Measurements from ENCODE around the gene CAPZA1. TPM values are rescaled to one million over a fixed set of nuclear protein-coding genes. Genes with fewer than 3 reads are reported as not detected.

Gene CAPZA1
- total and polyA plus RNA-seq, 10 donors: 105 to 354 (median 196) TPM

GRCh38 chr1:112686417-112686816, 66.8 kb downstream of the CAPZA1 start:
- Histone ChIP-seq H3K36me3 (peaks cover 0 to 39% (median 17%) of the 10 kb centered on the region in 6 donors), H3K4me3 (no peak overlapping the region), H3K27ac (no peak overlapping the region), H3K4me1 (peaks cover 0 to 29% (median 7%) of the 10 kb centered on the region in 6 donors), H3K9me3 (no peaks in the 10 kb centered on the region), H3K27me3 (replicated peaks in 1 of 7) (no peaks in the 10 kb centered on the region)
- intact Hi-C loops (cut with DNase I; ENCODE audit: low total_unique reads): no loop called here
- DNase-seq: no peak
- TF ChIP-seq CTCF (IDR thresholded peaks at IDR 0.05 in 8 of 11, conservative IDR thresholded peaks at IDR 0.05 in 3 of 11): no peak
- no peak for TF ChIP-seq POLR2AphosphoS5 (IDR thresholded peaks at IDR 0.05)
- 53 to 72% (median 64%) methylated on average over 3 of the region's 3 CpGs for WGBS, 5 donors

- Histone ChIP-seq H3K4me3 (no peak overlapping the region), H3K4me1 (peaks cover 0 to 29% (median 7%) of the 10 kb centered on the region in 6 donors), H3K9me3 (no peaks in the 10 kb centered on the region), H3K27me3 (replicated peaks in 1 of 7) (no peaks in the 10 kb centered on the region), H3K27ac (peak overlapping the region in 1 of 8 donors; percentile 21), H3K36me3 (peaks cover 0 to 44% (median 21%) of the 10 kb centered on the region in 6 donors)
- TF ChIP-seq CTCF (IDR thresholded peaks at IDR 0.05 in 8 of 11, conservative IDR thresholded peaks at IDR 0.05 in 3 of 11): no peak
- no peak for TF ChIP-seq POLR2A (IDR thresholded peaks at IDR 0.05)
- TF ChIP-seq POLR2AphosphoS5 (IDR thresholded peaks at IDR 0.05): no peak
- no peak for DNase-seq
- WGBS, 5 donors: 81 to 90% (median 86%) methylated on average over 4 of the region's 4 CpGs
- intact Hi-C loops (cut with DNase I; ENCODE audit: low total_unique reads): no loop called here
Measured at GRCh38 chr1:112686835-112687234, 67.2 kb downstream of the CAPZA1 start.

GRCh38 chr1:112687361-112687760, 67.7 kb downstream of the CAPZA1 start:
- peaks cover 0 to 49% (median 25%) of the 10 kb centered on the region in 6 donors for H3K36me3 ChIP-seq
- peaks cover 0 to 29% (median 7%) of the 10 kb centered on the region in 6 donors for H3K4me1 ChIP-seq
- H3K27ac ChIP-seq: peak overlapping the region in 1 of 8 donors; percentile 21
- TF ChIP-seq CTCF (IDR thresholded peaks at IDR 0.05 in 8 of 11, conservative IDR thresholded peaks at IDR 0.05 in 3 of 11): no peak
- no peak for TF ChIP-seq POLR2AphosphoS5 (IDR thresholded peaks at IDR 0.05)
- no peak for TF ChIP-seq POLR2A (IDR thresholded peaks at IDR 0.05)
- no peak for DNase-seq
- no peaks in the 10 kb centered on the region for H3K9me3 ChIP-seq
- intact Hi-C loops (cut with DNase I; ENCODE audit: low total_unique reads): no loop called here
- WGBS, 5 donors: 82 to 86% (median 82%) methylated on average over 4 of the region's 4 CpGs
- H3K27me3 ChIP-seq (replicated peaks in 1 of 7): no peaks in the 10 kb centered on the region
- H3K4me3 ChIP-seq: no peak overlapping the region

GRCh38 chr1:112687785-112688496, 68.3 kb downstream of the CAPZA1 start:
- Histone ChIP-seq H3K36me3 (peaks cover 0 to 55% (median 30%) of the 10 kb centered on the region in 6 donors), H3K27me3 (replicated peaks in 1 of 7) (no peaks in the 10 kb centered on the region), H3K27ac (peak overlapping the region in 6 of 8 donors; percentile 5 to 32 (median 18)), H3K4me3 (no peak overlapping the region), H3K9me3 (no peaks in the 10 kb centered on the region), H3K4me1 (peaks cover 0 to 29% (median 7%) of the 10 kb centered on the region in 6 donors)
- 85 to 93% (median 89%) methylated on average over 13 of the region's 13 CpGs for WGBS, 5 donors
- no peak for DNase-seq
- no peak for TF ChIP-seq CTCF (IDR thresholded peaks at IDR 0.05 in 8 of 11, conservative IDR thresholded peaks at IDR 0.05 in 3 of 11)
- TF ChIP-seq POLR2A (IDR thresholded peaks at IDR 0.05): no peak
- TF ChIP-seq POLR2AphosphoS5 (IDR thresholded peaks at IDR 0.05): no peak
- intact Hi-C loops (cut with DNase I; ENCODE audit: low total_unique reads): no loop called here
